ENCODE data around the gene ZFPM1.
"Not testable (repeated sequence)": the region's sequence is repeated elsewhere in the genome, so short reads cannot be mapped to it uniquely, and the experiment has no call there.

Gene ZFPM1

DNA sequence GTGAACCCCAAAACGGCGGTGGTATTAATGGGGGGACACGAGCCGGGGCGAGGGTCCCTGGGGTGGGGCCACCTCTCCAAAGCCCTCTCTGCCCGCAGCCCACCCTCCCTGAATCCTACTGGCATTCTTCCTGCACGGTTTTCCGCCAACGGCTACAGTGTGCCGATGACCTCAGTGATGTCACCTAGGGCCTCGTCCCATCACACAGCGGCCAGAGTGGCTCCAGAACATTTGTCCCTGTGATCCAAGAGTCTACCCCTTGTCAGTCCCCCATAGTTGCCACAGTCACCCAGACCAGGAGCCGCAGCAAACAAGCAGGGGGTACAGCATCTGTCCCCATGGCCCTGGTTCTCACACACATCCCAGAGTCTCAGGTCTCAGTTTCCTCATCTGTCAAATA lies 13.9 kb downstream of the ZFPM1 start:
- H3K27me3 Mint-ChIP-seq (ENCODE audit: low read depth), result no peaks in the 10 kb centered on the region
- H3K4me3 Mint-ChIP-seq, result no peak overlapping the region
- no peaks in the 10 kb centered on the region for H3K9me3 Mint-ChIP-seq
- H3K4me1 Mint-ChIP-seq (ENCODE audit: low read depth), result peaks cover 11% of the 10 kb centered on the region
- H3K36me3 Mint-ChIP-seq (ENCODE audit: low read depth), result no peaks in the 10 kb centered on the region
- DNase-seq (ENCODE audit: low spot score), result no peak
- H3K27ac Mint-ChIP-seq, result no peak overlapping the region

DNA sequence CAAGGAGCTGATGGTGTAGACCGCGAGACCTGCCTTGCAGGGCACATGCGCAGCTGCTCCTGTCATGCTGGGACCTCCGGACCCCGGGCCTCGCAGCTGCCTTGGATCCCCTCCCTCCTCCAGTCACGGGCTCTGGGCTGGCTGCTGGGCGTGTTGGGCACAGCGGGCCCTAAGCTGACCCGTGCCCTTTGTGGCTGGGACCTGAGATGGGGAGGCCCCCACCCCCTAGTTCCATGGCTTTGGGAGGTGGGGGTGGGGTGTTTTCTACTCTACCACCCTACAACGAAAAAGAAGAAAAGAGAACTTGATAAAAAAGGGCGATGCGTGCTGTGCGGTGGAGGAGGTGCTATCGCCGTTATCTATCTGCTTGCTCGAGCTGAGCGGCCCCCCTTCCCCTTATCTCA lies 14.5 kb downstream of the ZFPM1 start:
- DNase-seq (ENCODE audit: low spot score), result no peak
- no peaks in the 10 kb centered on the region for H3K9me3 Mint-ChIP-seq
- H3K27me3 Mint-ChIP-seq (ENCODE audit: low read depth), result no peaks in the 10 kb centered on the region
- no peak overlapping the region for H3K27ac Mint-ChIP-seq
- H3K4me1 Mint-ChIP-seq (ENCODE audit: low read depth), result peaks cover 11% of the 10 kb centered on the region
- no peaks in the 10 kb centered on the region for H3K36me3 Mint-ChIP-seq (ENCODE audit: low read depth)
- H3K4me3 Mint-ChIP-seq, result no peak overlapping the region

DNA sequence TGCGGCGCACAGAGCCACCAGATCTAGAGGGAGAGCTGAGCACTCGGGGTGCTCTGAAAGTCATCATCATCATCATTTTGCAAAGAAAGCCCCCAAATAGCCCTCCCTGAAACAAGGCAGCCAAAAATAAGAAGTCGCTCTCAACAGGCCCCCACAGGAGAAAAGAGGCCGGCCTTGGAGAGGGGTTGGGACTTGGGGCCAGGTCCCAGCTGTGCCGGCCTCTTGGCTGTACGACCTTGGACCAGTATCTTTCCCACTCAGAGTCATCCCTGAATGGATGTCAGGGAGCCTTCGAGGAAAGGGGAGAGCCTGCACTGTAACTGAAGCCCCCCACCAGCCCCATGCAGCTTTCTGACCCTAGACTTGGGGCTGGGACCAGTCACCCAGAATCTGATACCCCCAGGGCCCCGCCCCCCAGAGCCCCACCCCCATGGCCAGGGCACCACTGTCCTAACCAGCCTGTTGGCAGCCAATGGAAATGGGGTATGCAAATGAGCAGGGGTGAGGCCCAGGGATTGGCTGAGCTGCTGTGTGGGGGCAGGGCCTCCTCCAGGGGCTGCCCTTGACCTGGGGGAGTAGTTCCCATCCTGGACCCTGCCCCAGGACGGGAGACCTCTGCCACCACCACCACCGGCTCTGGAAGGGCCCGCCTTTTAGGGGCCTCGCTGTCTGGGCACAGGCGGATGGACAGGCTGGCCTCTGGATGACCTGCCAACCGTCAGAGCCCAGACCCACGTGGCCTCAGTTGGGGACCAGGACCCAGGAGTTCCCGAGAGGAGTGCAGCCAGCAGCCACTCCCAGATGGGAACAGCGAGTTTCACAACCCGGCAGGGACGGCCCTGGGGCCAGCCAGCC lies 15.4 kb downstream of the ZFPM1 start:
- Mint-ChIP-seq H3K4me3 (no peak overlapping the region), H3K4me1 (ENCODE audit: low read depth) (peaks cover 11% of the 10 kb centered on the region), H3K27me3 (ENCODE audit: low read depth) (no peaks in the 10 kb centered on the region), H3K36me3 (ENCODE audit: low read depth) (no peaks in the 10 kb centered on the region), H3K9me3 (no peaks in the 10 kb centered on the region), H3K27ac (no peak overlapping the region)
- DNase-seq (ENCODE audit: low spot score), result no peak

DNA sequence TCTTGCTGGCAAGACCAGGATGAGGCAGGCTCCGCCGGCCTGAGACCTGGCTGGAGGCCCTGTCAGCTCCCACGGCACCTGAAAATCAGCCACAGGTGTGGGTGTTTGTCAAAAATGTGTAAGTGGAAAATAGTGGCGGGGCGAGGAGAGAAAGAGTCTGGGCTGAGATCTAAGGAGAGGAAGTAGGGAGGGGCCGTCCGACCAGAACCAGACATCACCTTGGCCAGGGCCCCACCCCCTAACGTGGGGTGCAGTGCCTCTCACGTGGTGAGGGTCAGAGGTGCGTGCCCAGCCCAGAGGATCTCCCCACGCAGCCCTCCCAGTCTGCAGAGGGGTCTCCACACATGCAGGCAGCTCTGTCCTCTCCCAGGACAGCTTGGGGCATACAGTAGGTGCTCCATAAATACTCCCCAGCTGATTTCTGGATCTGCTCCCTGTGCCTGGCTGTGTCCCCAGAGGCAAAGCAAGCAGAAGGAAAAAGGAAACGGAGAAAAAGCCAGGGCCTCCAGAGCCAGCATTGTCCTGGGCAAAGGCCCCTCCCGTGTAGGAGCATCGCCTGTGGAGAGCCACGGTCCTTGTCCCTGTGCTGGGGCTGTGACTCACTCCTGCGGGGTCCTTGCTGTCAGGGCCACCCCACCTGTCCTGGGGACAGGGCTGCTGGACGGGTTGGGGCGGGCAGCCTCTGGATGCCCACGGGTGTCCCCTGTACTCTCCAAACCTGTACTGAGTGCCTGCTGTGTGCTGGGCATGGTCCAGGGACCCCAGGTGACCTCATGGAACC lies 16.7 kb downstream of the ZFPM1 start:
- DNase-seq (ENCODE audit: low spot score), result no peak
- Mint-ChIP-seq H3K4me1 (ENCODE audit: low read depth) (peaks cover 11% of the 10 kb centered on the region), H3K9me3 (no peaks in the 10 kb centered on the region), H3K4me3 (no peak overlapping the region), H3K27ac (no peak overlapping the region), H3K36me3 (ENCODE audit: low read depth) (no peaks in the 10 kb centered on the region), H3K27me3 (ENCODE audit: low read depth) (no peaks in the 10 kb centered on the region)

DNA sequence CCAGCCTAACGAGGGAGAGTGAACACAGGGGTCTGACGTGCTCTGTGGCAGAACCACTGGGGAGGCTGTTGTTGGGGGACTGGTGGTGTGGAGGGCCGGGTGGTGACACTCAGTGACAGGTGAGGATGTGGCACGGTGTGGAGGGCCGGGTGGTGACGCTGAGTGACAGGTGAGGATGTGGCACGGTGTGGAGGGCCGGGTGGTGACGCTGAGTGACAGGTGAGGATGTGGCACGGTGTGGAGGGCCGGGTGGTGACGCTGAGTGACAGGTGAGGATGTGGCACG lies 17.3 kb downstream of the ZFPM1 start:
- not testable (repeated sequence) for H3K27me3 Mint-ChIP-seq (ENCODE audit: low read depth); H3K4me3 Mint-ChIP-seq

DNA sequence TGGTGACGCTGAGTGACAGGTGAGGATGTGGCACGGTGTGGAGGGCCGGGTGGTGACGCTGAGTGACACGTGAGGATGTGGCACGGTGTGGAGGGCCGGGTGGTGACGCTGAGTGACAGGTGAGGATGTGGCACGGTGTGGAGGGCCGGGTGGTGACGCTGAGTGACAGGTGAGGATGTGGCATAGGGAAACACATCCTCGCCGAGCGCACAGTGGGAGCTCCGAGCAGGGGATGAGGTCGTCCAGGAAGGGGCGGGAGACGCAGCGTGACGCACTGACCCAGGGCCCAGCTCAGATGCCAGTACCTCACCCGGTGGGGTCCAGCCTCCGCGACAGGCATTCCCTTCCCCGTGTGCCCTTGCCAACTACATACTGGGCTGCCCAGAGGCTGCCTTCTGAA lies 17.6 kb downstream of the ZFPM1 start:
- H3K4me1 Mint-ChIP-seq (ENCODE audit: low read depth), result peaks cover 11% of the 10 kb centered on the region
- not testable (repeated sequence) for H3K27me3 Mint-ChIP-seq (ENCODE audit: low read depth); H3K4me3 Mint-ChIP-seq; DNase-seq (ENCODE audit: low spot score); H3K36me3 Mint-ChIP-seq (ENCODE audit: low read depth); H3K27ac Mint-ChIP-seq; H3K9me3 Mint-ChIP-seq

More for the DNA sequence above, 17.3 kb downstream of the ZFPM1 start:
- not testable (repeated sequence) for DNase-seq (ENCODE audit: low spot score); H3K36me3 Mint-ChIP-seq (ENCODE audit: low read depth); H3K9me3 Mint-ChIP-seq; H3K27ac Mint-ChIP-seq
- H3K4me1 Mint-ChIP-seq (ENCODE audit: low read depth), result peaks cover 11% of the 10 kb centered on the region

DNA sequence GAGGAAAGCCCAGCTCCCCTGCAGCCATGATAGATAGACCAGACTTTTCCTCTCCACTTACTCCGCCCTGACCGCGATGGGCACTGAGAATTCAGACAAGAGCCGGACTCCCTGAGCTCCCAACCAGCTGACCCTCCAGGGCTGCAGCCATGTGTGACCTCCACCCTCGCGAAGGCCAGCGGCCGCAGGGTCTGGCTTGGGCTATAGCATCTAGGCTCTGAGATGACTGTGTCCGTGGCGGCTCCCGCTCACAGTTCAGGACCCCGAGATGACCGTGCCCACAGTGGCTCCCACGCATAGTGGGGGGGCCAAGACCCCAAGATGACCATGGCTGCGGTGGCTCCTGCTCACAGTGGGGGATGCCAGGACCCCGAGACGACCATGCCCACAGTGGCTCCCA lies 18.0 kb downstream of the ZFPM1 start:
- Mint-ChIP-seq H3K4me3 (no peak overlapping the region), H3K27ac (no peak overlapping the region), H3K9me3 (no peaks in the 10 kb centered on the region), H3K27me3 (ENCODE audit: low read depth) (no peaks in the 10 kb centered on the region), H3K36me3 (ENCODE audit: low read depth) (no peaks in the 10 kb centered on the region), H3K4me1 (ENCODE audit: low read depth) (peaks cover 9% of the 10 kb centered on the region)
- DNase-seq (ENCODE audit: low spot score), result no peak

DNA sequence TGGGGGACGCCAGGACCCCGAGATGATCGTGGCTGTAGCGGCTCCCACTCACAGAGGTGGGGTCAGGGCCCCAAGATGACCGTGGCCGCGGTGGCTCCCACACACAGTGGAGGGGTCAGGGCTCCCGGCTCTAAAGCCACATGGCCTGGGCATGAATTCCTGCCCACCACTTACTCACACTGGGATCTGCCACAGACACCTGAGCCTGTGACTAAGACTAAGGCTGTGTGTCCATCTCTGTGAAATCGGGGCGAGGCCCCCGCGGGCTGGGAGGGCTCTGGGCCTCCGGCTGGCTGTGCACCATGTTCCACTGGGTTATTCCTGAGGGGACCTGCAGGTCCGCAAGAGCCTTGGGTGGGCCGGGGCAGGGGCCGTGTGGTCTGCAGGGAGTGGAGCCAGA lies 18.5 kb downstream of the ZFPM1 start:
- Mint-ChIP-seq H3K27me3 (ENCODE audit: low read depth) (no peaks in the 10 kb centered on the region), H3K36me3 (ENCODE audit: low read depth) (no peaks in the 10 kb centered on the region), H3K9me3 (no peaks in the 10 kb centered on the region), H3K4me1 (ENCODE audit: low read depth) (peaks cover 6% of the 10 kb centered on the region), H3K27ac (no peak overlapping the region), H3K4me3 (no peak overlapping the region)
- no peak for DNase-seq (ENCODE audit: low spot score)

DNA sequence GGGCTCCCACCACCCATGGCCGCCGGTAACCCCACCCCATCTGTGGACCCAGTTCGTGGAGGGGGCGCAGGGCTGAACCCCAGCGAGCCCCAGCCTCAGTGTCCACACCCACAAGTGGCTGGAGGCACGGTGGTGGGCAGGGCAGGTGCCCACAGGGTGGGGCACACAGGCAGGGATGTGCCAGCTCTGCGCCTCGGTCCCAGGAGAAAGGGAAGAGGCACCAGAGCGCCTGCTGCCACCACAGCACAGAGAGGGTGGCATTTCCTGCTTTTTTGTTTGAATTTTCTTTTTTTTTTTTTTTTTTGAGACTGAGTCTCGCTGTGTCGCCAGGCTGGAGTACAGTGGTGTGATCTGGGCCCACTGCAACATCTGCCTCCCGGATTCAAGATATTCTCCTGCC lies 19.0 kb downstream of the ZFPM1 start:
- Mint-ChIP-seq H3K9me3 (no peaks in the 10 kb centered on the region), H3K36me3 (ENCODE audit: low read depth) (no peaks in the 10 kb centered on the region), H3K4me1 (ENCODE audit: low read depth) (peaks cover 8% of the 10 kb centered on the region), H3K27me3 (ENCODE audit: low read depth) (no peaks in the 10 kb centered on the region), H3K27ac (no peak overlapping the region), H3K4me3 (no peak overlapping the region)
- DNase-seq (ENCODE audit: low spot score), result no peak

DNA sequence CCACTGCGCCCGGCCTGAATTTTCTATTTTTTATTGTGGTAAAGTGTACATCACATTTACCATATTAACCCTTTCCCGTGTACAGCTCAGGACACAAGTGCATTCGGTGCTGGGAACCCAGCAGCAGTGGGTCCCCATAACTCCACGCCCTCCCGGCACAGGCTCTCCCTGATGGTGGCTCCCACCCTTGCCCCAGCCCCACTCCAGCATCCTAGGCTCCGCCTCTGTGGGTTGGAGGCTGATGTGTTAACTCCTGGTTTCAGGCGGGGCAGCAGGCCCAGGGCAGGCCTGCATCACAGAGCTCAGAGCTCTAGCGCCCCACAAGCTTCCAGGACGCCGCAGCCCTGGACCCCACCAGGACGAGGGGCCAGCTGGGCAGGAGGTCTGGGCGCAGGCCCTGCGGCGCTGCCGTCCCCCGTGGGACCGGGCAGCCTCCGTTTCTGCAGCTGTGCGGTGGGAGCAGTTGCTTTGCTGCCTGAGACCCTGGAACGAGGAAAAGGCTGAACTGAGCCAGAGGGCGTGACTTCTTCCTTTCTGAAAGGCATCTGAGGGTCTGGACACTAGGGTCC lies 19.6 kb downstream of the ZFPM1 start:
- H3K27me3 Mint-ChIP-seq (ENCODE audit: low read depth), result no peaks in the 10 kb centered on the region
- H3K27ac Mint-ChIP-seq, result no peak overlapping the region
- no peaks in the 10 kb centered on the region for H3K9me3 Mint-ChIP-seq
- H3K36me3 Mint-ChIP-seq (ENCODE audit: low read depth), result no peaks in the 10 kb centered on the region
- H3K4me1 Mint-ChIP-seq (ENCODE audit: low read depth), result peaks cover 11% of the 10 kb centered on the region
- no peak for DNase-seq (ENCODE audit: low spot score)
- H3K4me3 Mint-ChIP-seq, result no peak overlapping the region

DNA sequence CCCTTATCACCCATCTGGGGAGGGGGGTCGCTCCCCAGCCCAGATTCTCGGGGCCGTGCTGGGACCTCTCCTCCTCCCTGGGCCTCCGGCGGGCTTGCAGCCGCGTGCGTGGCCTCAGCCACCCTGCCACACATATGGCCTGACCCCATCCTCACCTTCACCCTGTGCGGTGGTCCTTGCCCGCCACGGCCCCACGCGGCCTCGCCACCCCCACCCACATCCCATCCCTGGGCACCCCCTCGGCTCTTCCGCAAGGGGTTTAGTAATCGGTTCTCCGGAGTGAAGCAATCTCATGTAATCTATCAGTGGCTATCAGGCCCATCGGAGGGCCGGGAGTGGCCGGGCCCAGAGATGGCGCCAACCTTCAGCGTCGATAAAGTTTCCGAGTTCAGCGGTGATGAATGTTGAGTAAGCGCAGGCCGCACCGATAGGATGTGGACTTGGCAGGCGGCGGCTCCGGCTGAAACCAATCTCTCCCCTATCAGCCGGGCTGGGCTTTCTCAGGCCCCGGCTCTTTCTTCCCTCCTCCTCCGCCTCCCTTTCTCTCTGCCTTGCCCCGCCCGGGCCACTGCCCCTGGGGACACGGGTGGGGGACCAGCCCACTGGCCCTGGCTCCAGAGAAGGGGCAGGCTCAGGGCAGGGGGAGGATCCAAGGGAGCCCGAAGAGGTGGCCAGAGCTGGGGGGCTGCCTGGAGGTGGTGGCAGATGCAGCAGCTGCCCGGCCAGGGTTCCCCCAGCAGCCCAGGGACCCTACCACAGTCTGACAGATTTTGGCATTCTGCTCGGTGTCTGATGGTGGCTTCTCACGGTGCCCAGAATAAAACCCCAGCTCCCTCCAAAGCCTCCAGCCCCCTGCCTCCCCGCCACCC lies 20.8 kb downstream of the ZFPM1 start:
- H3K27ac Mint-ChIP-seq, result no peak overlapping the region
- no peaks in the 10 kb centered on the region for H3K9me3 Mint-ChIP-seq
- H3K4me3 Mint-ChIP-seq, result no peak overlapping the region
- no peaks in the 10 kb centered on the region for H3K36me3 Mint-ChIP-seq (ENCODE audit: low read depth)
- DNase-seq (ENCODE audit: low spot score), result no peak
- H3K27me3 Mint-ChIP-seq (ENCODE audit: low read depth), result no peaks in the 10 kb centered on the region
- peaks cover 18% of the 10 kb centered on the region for H3K4me1 Mint-ChIP-seq (ENCODE audit: low read depth)

DNA sequence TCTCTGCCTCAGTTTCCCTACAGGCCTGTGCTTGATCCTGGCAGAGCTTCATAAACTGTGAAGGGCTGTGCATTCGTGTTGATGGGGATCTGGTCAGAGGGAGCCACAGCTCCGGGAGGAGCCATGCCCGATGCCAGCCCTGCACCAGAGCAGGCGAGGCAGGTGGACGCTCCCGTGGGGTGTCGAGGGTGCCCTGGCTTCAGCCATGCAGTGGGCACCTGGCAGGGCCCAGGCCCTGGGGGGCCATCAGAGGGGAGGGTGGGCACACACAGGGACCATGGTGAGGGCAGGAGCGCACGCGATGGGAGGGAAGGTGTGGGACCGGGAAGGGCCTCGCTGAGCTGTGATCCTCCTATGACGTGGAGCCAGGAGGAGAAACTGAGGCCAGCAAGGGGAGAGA lies 22.0 kb downstream of the ZFPM1 start:
- Mint-ChIP-seq H3K27me3 (ENCODE audit: low read depth) (no peaks in the 10 kb centered on the region), H3K4me1 (ENCODE audit: low read depth) (peaks cover 13% of the 10 kb centered on the region), H3K4me3 (no peak overlapping the region), H3K27ac (no peak overlapping the region), H3K9me3 (no peaks in the 10 kb centered on the region), H3K36me3 (ENCODE audit: low read depth) (no peaks in the 10 kb centered on the region)
- no peak for DNase-seq (ENCODE audit: low spot score)

DNA sequence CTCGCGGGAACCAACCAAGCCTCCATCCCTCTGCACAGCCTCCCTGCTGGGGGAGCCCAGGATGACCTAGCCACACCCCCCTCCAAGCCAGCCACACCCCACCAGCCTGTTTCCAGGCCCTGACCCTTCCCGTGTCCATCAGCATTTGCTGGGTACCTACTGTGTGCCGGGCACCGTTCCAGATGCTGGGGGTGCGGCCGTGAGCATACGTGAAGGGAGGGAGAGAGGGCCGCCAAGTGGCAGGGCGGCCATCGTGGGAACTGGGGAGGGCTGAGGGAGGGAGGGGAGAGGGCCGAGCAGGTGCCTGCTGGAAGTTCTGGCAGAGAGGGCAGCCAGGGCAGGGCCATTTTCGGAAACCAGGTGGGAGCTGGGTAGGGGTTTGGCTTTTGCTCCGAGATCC lies 23.1 kb downstream of the ZFPM1 start:
- Mint-ChIP-seq H3K4me3 (no peak overlapping the region), H3K4me1 (ENCODE audit: low read depth) (peaks cover 13% of the 10 kb centered on the region)

More for the DNA sequence above, 23.1 kb downstream of the ZFPM1 start:
- no peaks in the 10 kb centered on the region for H3K9me3 Mint-ChIP-seq
- no peaks in the 10 kb centered on the region for H3K36me3 Mint-ChIP-seq (ENCODE audit: low read depth)
- H3K27me3 Mint-ChIP-seq (ENCODE audit: low read depth), result no peaks in the 10 kb centered on the region
- H3K27ac Mint-ChIP-seq, result no peak overlapping the region
- DNase-seq (ENCODE audit: low spot score), result no peak

Measured in T-helper 2 cell treated with Interferon-gamma antibody and Interleukin-4, amounts not matched to agents 5 μg/mL and 100 μg/mL, for 36 hours (primary cell).